ENCODE results near the gene EP400.

- TF ChIP-seq CTCF (IDR thresholded peaks at IDR 0.05; ENCODE audit: insufficient read depth, low read length, poor library complexity, severe bottlenecking) (no peak), EZH2phosphoT487 (conservative IDR thresholded peaks at IDR 0.05; ENCODE audit: low read length) (no peak)
Observed at GRCh38 chr12:132020292-132020691, 70.5 kb downstream of the EP400 start.
